ENCODE data around the gene SERTAD3.

SERTAD3 gene

GRCh38 chr19:40403262-40403984 lies 40.7 kb downstream of the SERTAD3 start:
- TF ChIP-seq, protein P1, sequence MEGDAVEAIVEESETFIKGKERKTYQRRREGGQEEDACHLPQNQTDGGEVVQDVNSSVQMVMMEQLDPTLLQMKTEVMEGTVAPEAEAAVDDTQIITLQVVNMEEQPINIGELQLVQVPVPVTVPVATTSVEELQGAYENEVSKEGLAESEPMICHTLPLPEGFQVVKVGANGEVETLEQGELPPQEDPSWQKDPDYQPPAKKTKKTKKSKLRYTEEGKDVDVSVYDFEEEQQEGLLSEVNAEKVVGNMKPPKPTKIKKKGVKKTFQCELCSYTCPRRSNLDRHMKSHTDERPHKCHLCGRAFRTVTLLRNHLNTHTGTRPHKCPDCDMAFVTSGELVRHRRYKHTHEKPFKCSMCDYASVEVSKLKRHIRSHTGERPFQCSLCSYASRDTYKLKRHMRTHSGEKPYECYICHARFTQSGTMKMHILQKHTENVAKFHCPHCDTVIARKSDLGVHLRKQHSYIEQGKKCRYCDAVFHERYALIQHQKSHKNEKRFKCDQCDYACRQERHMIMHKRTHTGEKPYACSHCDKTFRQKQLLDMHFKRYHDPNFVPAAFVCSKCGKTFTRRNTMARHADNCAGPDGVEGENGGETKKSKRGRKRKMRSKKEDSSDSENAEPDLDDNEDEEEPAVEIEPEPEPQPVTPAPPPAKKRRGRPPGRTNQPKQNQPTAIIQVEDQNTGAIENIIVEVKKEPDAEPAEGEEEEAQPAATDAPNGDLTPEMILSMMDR (IDR thresholded peaks at IDR 0.05; ENCODE audit: low read depth, low read length), result no peak
- Histone ChIP-seq H3K27ac (peak overlapping the region; percentile 63), H3K36me3 (no peaks in the 10 kb centered on the region), H3K4me3 (ENCODE audit: low read depth, low read length) (peak overlapping the region; percentile 73), H3K9me3 (ENCODE audit: severe bottlenecking) (no peaks in the 10 kb centered on the region), H3K27me3 (ENCODE audit: insufficient read depth, low read depth, severe bottlenecking) (no peaks in the 10 kb centered on the region)
- peak; percentile 96 for DNase-seq

GRCh38 chr19:40400559-40400958 lies 43.6 kb downstream of the SERTAD3 start:
- Histone ChIP-seq H3K27ac (no peak overlapping the region), H3K27me3 (ENCODE audit: insufficient read depth, low read depth, severe bottlenecking) (no peaks in the 10 kb centered on the region), H3K4me3 (ENCODE audit: low read depth, low read length) (no peak overlapping the region), H3K9me3 (ENCODE audit: severe bottlenecking) (no peaks in the 10 kb centered on the region), H3K36me3 (no peaks in the 10 kb centered on the region)
- DNase-seq, result no peak
- TF ChIP-seq, protein P1 (IDR thresholded peaks at IDR 0.05; ENCODE audit: low read depth, low read length), result no peak

DNA sequence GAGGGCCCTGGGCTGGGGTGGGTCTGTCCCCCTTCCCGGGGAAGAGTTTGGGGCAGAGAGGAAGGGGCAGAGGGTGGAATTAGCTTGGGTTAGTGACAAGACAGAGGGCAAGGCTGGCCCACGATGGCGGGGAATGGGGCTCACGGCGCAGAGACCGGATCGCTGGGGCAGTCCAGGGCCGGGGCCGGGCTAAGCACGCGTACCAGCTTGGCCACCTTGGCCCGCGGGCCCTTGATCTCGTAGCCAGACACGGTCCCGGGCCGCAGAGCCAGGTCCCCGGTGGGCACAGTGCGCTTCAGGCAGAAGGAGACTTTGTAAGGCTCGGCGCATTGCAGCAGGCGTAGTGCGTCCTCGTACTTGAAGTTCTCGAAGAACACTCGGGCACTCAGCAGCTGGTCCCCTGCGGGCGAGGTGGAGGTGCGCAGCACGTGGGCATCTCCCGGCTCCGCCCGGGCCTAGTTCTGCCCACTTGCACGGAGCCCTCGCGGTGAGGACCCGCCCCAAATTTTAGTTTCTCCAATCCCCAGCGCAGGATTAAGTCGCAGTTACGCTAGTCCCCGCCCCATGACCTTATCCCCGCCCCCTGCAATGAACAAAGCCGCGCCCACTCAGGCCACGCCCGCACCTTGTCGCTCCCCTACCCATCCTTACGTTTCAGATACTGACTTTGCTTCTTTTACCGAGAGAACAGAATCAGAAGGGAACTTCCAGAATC lies 45.6 kb downstream of the SERTAD3 start:
- DNase-seq, result no peak
- no peak overlapping the region for H3K27ac ChIP-seq
- no peaks in the 10 kb centered on the region for H3K27me3 ChIP-seq (ENCODE audit: insufficient read depth, low read depth, severe bottlenecking)
- H3K9me3 ChIP-seq (ENCODE audit: severe bottlenecking), result no peaks in the 10 kb centered on the region
- TF ChIP-seq, protein P1 (IDR thresholded peaks at IDR 0.05; ENCODE audit: low read depth, low read length), result no peak
- no peak overlapping the region for H3K4me3 ChIP-seq (ENCODE audit: low read depth, low read length)
- no peaks in the 10 kb centered on the region for H3K36me3 ChIP-seq

- no peaks in the 10 kb centered on the region for H3K27me3 ChIP-seq (ENCODE audit: insufficient read depth, low read depth, severe bottlenecking)
- DNase-seq, result no peak
- no peak overlapping the region for H3K4me3 ChIP-seq (ENCODE audit: low read depth, low read length)
- no peaks in the 10 kb centered on the region for H3K9me3 ChIP-seq (ENCODE audit: severe bottlenecking)
- TF ChIP-seq, protein P1 (IDR thresholded peaks at IDR 0.05; ENCODE audit: low read depth, low read length), result no peak
- no peaks in the 10 kb centered on the region for H3K36me3 ChIP-seq
- H3K27ac ChIP-seq, result no peak overlapping the region
Observed at GRCh38 chr19:40397568-40397906, 46.6 kb downstream of the SERTAD3 start.

DNA sequence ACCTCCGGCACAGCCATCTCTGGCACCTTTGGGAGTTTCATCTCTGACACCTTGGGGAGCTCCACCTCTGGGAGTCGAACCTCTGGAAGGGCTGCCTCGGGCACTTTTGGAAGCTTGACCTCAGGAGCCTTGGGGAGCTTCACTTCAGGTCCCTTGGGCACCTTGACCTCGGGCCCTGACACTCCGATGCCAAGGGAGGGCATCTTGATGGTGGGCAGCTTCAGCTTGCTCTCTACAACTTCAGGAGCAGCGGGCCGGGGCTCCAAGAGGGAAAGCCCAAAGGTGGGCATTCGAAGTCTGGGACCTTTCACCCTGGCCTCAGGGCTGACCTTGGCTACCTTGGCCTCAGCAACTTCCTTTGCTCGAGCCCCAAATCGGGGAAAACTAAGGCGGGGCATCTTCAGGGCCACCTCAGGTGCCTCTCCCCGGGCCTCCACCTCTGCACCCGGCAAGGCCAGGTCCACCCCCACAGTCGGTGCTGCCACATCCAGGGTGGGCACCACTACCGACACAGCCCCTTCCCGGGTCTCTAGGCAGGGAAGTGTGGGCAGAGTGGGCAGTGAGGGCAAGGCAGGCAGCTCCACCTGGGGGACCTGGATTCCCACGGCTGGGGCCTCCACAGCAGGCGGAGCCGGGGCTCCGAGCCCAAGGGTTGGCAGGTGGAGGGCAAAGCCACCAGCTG lies 47.1 kb downstream of the SERTAD3 start:
- Histone ChIP-seq H3K36me3 (no peaks in the 10 kb centered on the region), H3K27ac (no peak overlapping the region)
- no peak for DNase-seq

More for the DNA sequence above, 47.1 kb downstream of the SERTAD3 start:
- no peaks in the 10 kb centered on the region for H3K27me3 ChIP-seq (ENCODE audit: insufficient read depth, low read depth, severe bottlenecking)
- H3K9me3 ChIP-seq (ENCODE audit: severe bottlenecking), result no peaks in the 10 kb centered on the region
- TF ChIP-seq, protein P1 (IDR thresholded peaks at IDR 0.05; ENCODE audit: low read depth, low read length), result no peak
- no peak overlapping the region for H3K4me3 ChIP-seq (ENCODE audit: low read depth, low read length)

Measured in WERI-Rb-1 (cell line).